ENCODE data around the gene DPYSL3.

Gene DPYSL3

GRCh38 chr5:147512659-147513379, 3.0 kb upstream of the DPYSL3 start:
- DNase-seq, result peak; percentile 19 to 59

- DNase-seq, result no peak
Observed at GRCh38 chr5:147510885-147511284, 1.0 kb upstream of the DPYSL3 start.

GRCh38 chr5:147509041-147509709, 693 bp downstream of the DPYSL3 start:
- DNase-seq, result peak; percentile 17 to 28

- DNase-seq, result no peak
Observed at GRCh38 chr5:147508711-147509040, 1.2 kb downstream of the DPYSL3 start.

GRCh38 chr5:147507480-147508126, 2.3 kb downstream of the DPYSL3 start:
- DNase-seq, result peak in 1 of 2 experiments; percentile 20

- no peak for DNase-seq
Observed at GRCh38 chr5:147504535-147504934, 5.3 kb downstream of the DPYSL3 start.

GRCh38 chr5:147504011-147504410, 5.9 kb downstream of the DPYSL3 start:
- DNase-seq, result no peak

GRCh38 chr5:147490989-147491388, 18.9 kb downstream of the DPYSL3 start:
- DNase-seq, result no peak

- DNase-seq, result no peak
Observed at GRCh38 chr5:147487031-147487750, 22.7 kb downstream of the DPYSL3 start.

- no peak for DNase-seq
Observed at GRCh38 chr5:147485814-147486213, 24.1 kb downstream of the DPYSL3 start.

GRCh38 chr5:147485046-147485445, 24.8 kb downstream of the DPYSL3 start:
- DNase-seq, result no peak

GRCh38 chr5:147484708-147485020, 25.2 kb downstream of the DPYSL3 start:
- no peak for DNase-seq

- peak; percentile 83 to 94 for DNase-seq
Observed at GRCh38 chr5:147483961-147484707, 25.7 kb downstream of the DPYSL3 start.

GRCh38 chr5:147483188-147483790, 26.6 kb downstream of the DPYSL3 start:
- DNase-seq, result peak; percentile 85 to 96

- peak in 1 of 2 experiments; percentile 85 for DNase-seq
Observed at GRCh38 chr5:147482706-147483180, 27.1 kb downstream of the DPYSL3 start.

- DNase-seq, result no peak
Observed at GRCh38 chr5:147481874-147482705, 27.8 kb downstream of the DPYSL3 start.

GRCh38 chr5:147481376-147481775, 28.5 kb downstream of the DPYSL3 start:
- no peak for DNase-seq

- peak; percentile 46 to 83 for DNase-seq
Observed at GRCh38 chr5:147479949-147480348, 29.9 kb downstream of the DPYSL3 start.

- no peak for DNase-seq
Observed at GRCh38 chr5:147479444-147479843, 30.4 kb downstream of the DPYSL3 start.

- no peak for DNase-seq
Observed at GRCh38 chr5:147474140-147474539, 35.7 kb downstream of the DPYSL3 start.
